Kidney epithelial cell (primary cell): ENCODE results near the gene FSCN2. TPM values are rescaled to one million over a fixed set of nuclear protein-coding genes. Genes with fewer than 3 reads are reported as not detected.

Source experiments
- DNase-seq: peaks from one replicate; pipeline ENCODE4 v3.0.0-alpha.2; 2010; ENCODE audit warnings: low read depth
- H3K27me3 ChIP-seq: 2 replicates; pipeline ENCODE4 v1.6.0; 2011; ENCODE audit warnings: low read length; ENCODE audit not compliant: control insufficient read depth, insufficient read depth
- H3K36me3 ChIP-seq: 2 replicates; pipeline ENCODE4 v1.5.1; 2011; ENCODE audit warnings: low read length; ENCODE audit not compliant: control insufficient read depth, insufficient read depth
- H3K4me3 ChIP-seq: 2 replicates; pipeline ENCODE4 v1.5.1; 2011; ENCODE audit warnings: low read depth, mild to moderate bottlenecking, control low read depth, low read length
- total RNA-seq: library from RNA; depleted of rRNA; stranded (reverse); fragments of >200 nt; gene quantifications from 2 replicates; pipeline ENCODE4 v1.2.3, GENCODE V29; 2015
- TF ChIP-seq, protein P1 (sequence below): IDR thresholded peaks from 2 replicates; pipeline ENCODE4 v1.5.1; 2011; ENCODE audit warnings: mild to moderate bottlenecking, moderate library complexity, low read length, control low read depth, inconsistent platforms; ENCODE audit not compliant: insufficient read depth, poor library complexity, severe bottlenecking

Gene FSCN2
- total RNA-seq, 1 donor from 2014 or later, result 0.29 TPM

DNA sequence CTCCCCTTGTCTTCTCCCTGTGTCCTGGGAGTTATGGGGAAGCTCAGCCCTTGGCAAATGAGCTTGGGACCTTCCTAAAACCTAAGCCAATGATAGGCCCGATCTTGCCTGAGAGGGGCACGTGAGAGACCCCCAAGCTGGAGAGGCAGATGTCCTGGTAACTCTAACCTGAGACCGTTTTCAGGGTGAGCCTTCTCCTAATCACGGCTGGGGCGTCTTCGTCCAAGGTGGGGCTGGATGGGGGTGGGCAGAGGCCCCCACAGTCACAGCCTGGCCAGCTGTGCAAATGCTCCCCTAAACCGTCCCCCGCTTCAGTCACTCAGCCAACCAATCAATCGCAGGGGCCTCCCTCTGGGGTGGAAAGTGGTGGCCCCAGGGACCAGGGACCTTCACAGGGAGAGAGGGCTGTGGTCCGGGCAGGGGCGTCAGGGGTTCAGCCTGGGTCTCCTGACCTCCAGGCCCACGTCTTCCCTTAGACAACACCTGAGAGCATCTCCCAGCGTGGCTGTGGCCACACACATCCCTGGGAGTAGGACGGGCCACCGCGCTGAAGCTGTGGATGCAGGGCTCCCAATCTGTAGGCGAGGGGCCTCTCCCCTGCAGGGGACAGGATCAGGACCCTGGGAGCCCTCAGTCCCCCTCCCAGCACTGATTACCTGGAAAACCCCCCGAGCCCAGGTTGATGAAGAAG, 46.2 kb upstream of the FSCN2 start:
- DNase-seq, result no peak
- TF ChIP-seq, protein P1, sequence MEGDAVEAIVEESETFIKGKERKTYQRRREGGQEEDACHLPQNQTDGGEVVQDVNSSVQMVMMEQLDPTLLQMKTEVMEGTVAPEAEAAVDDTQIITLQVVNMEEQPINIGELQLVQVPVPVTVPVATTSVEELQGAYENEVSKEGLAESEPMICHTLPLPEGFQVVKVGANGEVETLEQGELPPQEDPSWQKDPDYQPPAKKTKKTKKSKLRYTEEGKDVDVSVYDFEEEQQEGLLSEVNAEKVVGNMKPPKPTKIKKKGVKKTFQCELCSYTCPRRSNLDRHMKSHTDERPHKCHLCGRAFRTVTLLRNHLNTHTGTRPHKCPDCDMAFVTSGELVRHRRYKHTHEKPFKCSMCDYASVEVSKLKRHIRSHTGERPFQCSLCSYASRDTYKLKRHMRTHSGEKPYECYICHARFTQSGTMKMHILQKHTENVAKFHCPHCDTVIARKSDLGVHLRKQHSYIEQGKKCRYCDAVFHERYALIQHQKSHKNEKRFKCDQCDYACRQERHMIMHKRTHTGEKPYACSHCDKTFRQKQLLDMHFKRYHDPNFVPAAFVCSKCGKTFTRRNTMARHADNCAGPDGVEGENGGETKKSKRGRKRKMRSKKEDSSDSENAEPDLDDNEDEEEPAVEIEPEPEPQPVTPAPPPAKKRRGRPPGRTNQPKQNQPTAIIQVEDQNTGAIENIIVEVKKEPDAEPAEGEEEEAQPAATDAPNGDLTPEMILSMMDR, result no peak
- Histone ChIP-seq H3K4me3 (peak overlapping the region; percentile 41), H3K27me3 (peaks cover 6% of the 10 kb centered on the region), H3K36me3 (no peaks in the 10 kb centered on the region)

DNA sequence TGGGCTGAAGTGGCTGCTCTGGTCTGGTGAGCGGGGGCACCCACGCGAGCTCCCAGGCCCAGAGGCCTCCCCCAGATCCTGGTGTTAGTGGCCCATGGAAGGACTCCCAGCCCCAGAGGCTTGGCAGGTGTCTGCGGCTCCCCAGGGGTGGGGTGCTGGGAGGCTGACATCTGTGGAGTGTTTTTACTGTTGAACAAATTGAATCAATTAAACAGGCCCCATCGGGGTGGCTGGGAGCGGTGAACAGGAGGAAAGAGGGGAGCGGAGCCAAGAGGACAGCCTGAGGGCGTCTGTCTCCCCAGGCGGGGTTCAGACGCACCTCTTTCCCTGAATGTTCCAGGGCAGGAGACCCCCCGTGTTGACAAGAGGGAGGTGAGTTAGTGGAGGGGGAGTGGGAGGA, 45.5 kb upstream of the FSCN2 start:
- no peak overlapping the region for H3K4me3 ChIP-seq
- TF ChIP-seq, protein P1, result no peak
- peaks cover 6% of the 10 kb centered on the region for H3K27me3 ChIP-seq

DNA sequence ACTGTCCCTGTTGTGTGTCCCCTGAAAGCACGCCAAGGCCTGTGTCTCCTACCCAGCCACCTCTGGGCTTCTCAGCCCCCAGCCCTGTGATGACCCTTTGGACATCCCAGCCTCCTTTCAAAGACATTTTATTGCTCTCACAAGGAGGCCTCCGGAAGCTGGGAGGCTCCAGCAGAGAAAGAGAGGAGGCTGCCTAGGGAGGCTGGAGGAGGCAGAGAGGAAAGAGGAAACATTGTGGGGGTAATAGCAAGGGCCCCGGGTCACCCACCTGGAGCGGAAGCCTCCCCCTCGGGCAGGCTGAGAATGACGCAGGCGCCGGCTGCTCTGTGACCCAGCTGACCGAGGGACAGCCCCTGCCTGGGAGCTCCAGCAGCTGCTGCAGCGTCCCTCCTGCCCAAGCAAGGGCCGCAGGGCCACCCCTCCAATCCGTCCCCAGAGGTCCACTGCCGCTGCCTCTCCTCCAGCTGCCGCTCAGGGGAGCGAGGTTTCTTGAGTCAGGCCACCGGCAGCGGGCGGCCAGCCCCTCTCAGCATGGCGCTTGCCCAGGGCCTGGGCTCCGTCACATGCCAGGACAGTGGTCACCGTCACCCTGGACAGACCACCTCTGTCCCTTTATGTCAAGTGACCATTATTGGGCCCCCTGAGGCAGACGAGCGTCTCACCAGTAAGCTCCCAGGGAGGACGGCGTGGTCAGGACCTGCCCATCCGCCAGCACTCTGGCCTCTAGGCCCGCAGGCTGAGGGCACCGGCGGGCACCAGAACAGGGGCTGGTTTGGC, 44.9 kb upstream of the FSCN2 start:
- no peak overlapping the region for H3K4me3 ChIP-seq
- H3K27me3 ChIP-seq, result peaks cover 6% of the 10 kb centered on the region
- TF ChIP-seq, protein P1, result no peak
- H3K36me3 ChIP-seq, result no peaks in the 10 kb centered on the region
- no peak for DNase-seq

More for the DNA sequence above, 45.5 kb upstream of the FSCN2 start:
- no peak for DNase-seq
- H3K36me3 ChIP-seq, result no peaks in the 10 kb centered on the region

DNA sequence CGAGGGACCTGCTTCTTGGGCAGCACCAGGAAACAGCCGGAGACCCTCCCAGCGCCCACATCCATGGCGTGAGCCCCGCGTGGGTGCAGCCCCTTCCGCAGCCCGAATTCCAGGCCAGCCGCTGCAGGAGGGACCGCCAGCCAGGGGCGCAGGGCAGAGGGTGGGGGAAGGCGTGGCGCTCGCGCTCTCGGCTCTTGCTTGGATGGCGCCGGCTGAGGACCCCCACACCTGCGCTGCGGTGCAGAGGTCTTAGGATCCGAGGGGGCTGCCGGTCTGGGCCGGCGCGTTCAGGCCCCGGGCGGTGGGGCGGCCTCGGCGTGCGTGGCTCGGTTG, 44.3 kb upstream of the FSCN2 start:
- TF ChIP-seq, protein P1, result no peak
- peaks cover 6% of the 10 kb centered on the region for H3K27me3 ChIP-seq
- H3K4me3 ChIP-seq, result peak overlapping the region; percentile 24
- no peaks in the 10 kb centered on the region for H3K36me3 ChIP-seq
- no peak for DNase-seq

DNA sequence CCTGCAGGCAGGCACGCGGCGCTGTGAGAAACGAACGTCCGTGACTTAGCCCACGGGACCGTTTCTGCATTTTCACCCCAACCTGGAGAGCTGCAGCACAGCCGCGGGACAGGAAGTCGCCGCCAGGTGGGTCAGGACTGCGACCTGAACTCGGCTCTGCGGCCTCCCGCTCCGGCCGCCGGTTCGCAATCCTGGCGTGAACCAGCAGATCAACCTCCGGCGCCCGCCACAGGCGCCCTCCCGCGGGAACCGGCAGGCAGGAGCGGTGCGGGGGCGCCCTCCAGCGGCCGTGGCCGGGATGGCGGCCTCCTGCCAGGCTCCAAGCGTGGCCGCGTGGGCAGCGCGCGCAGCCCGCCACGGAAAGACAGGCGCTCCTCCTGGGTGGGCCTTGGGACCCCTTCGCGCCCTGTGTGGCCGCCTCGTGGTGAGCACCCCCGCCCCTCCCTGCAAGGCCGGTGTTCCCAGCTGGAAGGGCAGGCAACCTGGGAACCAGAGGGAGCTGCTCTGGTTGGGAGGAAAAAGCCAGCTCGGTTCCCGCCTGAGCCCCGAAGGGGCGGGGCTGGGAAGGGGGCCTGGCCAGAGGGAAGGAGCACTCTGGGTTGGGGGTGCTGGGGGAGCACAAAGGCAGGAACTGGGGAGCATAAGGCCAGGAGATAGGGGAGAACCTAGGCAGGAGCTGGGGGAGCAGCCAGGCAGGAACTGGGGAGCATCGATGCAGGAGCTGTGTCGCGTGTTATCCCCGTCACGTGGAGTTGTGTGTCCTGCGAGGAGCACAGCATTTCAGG, 43.8 kb upstream of the FSCN2 start:
- TF ChIP-seq, protein P1, result peak; percentile 14
- H3K36me3 ChIP-seq, result no peaks in the 10 kb centered on the region
- DNase-seq, result no peak
- H3K4me3 ChIP-seq, result peak overlapping the region; percentile 24
- H3K27me3 ChIP-seq, result peaks cover 6% of the 10 kb centered on the region
